ENCODE data around the gene ODAD4.

ODAD4 gene

DNA sequence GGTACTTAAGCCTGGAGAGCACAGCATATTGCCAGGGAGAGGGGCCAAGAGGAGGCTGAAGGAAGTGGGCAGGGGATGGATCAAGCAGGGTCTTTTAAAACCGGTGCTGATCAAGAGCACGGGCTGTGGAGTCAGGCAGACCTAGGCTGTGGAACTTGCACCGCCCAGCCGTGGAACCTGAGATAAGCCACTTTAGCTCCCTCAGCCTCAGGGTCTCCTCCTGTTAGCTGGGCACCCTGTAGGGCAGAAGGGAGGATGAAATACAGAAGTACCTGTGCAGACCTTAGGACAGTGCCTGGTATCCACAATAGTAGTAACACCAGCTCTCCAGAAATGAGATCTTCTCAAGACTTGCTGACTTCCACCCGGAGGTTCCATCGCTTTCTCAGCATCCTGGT is 9.3 kb downstream of the ODAD4 start:
- Histone ChIP-seq H3K36me3 (ENCODE audit: control insufficient read depth, insufficient read depth, low read length) (no peaks in the 10 kb centered on the region), H3K4me3 (ENCODE audit: low read depth, low read length) (no peak overlapping the region), H3K79me2 (no peaks in the 10 kb centered on the region), H3K4me2 (ENCODE audit: low read length) (no peak overlapping the region), H3K9me3 (ENCODE audit: control insufficient read depth, low read length) (no peaks in the 10 kb centered on the region), H3K27me3 (ENCODE audit: control insufficient read depth, insufficient read depth, low read length) (no peaks in the 10 kb centered on the region), H3K9ac (no peak overlapping the region), H3K4me1 (no peaks in the 10 kb centered on the region), H2AFZ (no peak overlapping the region), H3K27ac (no peak overlapping the region)
- TF ChIP-seq, protein P1, sequence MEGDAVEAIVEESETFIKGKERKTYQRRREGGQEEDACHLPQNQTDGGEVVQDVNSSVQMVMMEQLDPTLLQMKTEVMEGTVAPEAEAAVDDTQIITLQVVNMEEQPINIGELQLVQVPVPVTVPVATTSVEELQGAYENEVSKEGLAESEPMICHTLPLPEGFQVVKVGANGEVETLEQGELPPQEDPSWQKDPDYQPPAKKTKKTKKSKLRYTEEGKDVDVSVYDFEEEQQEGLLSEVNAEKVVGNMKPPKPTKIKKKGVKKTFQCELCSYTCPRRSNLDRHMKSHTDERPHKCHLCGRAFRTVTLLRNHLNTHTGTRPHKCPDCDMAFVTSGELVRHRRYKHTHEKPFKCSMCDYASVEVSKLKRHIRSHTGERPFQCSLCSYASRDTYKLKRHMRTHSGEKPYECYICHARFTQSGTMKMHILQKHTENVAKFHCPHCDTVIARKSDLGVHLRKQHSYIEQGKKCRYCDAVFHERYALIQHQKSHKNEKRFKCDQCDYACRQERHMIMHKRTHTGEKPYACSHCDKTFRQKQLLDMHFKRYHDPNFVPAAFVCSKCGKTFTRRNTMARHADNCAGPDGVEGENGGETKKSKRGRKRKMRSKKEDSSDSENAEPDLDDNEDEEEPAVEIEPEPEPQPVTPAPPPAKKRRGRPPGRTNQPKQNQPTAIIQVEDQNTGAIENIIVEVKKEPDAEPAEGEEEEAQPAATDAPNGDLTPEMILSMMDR (IDR thresholded peaks at IDR 0.05): no peak

DNA sequence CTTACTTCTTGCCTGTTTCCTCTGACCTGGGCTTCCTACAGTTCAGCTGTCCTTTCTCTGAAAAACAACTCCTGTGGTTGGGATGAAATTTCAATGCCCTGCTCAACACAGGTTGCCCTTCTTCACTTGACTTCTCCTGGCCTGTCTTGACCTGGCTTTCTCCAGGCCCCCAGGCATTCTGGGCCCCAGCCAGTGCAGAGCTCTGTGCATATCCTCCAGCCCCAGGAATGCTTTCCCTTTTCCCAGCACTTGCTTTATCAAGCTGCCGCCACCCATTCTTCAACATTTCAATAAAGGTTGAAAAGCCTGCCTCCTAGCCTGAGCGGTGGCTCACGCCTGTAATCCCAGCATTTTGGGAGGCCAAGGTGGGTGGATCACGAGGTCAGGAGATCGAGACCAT is 10.8 kb downstream of the ODAD4 start:
- H3K9me3 ChIP-seq (ENCODE audit: control insufficient read depth, low read length): no peaks in the 10 kb centered on the region
- no peaks in the 10 kb centered on the region for H3K27me3 ChIP-seq (ENCODE audit: control insufficient read depth, insufficient read depth, low read length)
- no peak overlapping the region for H3K4me2 ChIP-seq (ENCODE audit: low read length)
- no peak overlapping the region for H3K4me3 ChIP-seq (ENCODE audit: low read depth, low read length)
- TF ChIP-seq, protein P1 (IDR thresholded peaks at IDR 0.05): no peak
- H3K27ac ChIP-seq: no peak overlapping the region
- H3K79me2 ChIP-seq: no peaks in the 10 kb centered on the region
- H3K4me1 ChIP-seq: no peaks in the 10 kb centered on the region
- H2AFZ ChIP-seq: no peak overlapping the region
- no peak overlapping the region for H3K9ac ChIP-seq
- no peaks in the 10 kb centered on the region for H3K36me3 ChIP-seq (ENCODE audit: control insufficient read depth, insufficient read depth, low read length)

- TF ChIP-seq, protein P1 (IDR thresholded peaks at IDR 0.05): no peak
- Histone ChIP-seq H3K27ac (no peak overlapping the region), H2AFZ (no peak overlapping the region), H3K9ac (no peak overlapping the region), H3K4me1 (no peaks in the 10 kb centered on the region), H3K9me3 (ENCODE audit: control insufficient read depth, low read length) (no peaks in the 10 kb centered on the region), H3K79me2 (no peaks in the 10 kb centered on the region), H3K36me3 (ENCODE audit: control insufficient read depth, insufficient read depth, low read length) (no peaks in the 10 kb centered on the region), H3K4me2 (ENCODE audit: low read length) (no peak overlapping the region), H3K27me3 (ENCODE audit: control insufficient read depth, insufficient read depth, low read length) (no peaks in the 10 kb centered on the region), H3K4me3 (ENCODE audit: low read depth, low read length) (no peak overlapping the region)
Observed at GRCh38 chr17:41942626-41943373, 12.4 kb downstream of the ODAD4 start.

DNA sequence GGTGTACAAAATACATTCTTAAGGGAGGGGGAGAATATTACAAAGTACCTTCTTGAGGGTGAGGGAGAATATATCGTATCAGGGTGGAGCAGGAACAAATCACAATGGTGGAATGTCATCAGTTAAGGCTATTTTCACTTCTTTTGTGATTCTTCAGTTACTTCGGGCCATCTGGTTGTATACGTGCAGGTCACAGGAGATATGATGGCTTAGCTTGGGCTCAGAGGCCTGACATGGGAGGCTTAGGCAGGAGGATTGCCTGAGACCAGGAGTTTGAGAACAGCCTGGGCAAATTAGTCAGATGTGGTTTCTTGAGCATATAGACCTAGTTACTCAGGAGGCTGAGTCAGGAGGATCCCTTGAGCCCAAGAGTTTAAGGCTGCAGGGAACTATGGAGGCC is 13.1 kb downstream of the ODAD4 start:
- Histone ChIP-seq H3K4me1 (no peaks in the 10 kb centered on the region), H3K27ac (no peak overlapping the region), H3K79me2 (no peaks in the 10 kb centered on the region), H3K4me2 (ENCODE audit: low read length) (no peak overlapping the region), H3K27me3 (ENCODE audit: control insufficient read depth, insufficient read depth, low read length) (no peaks in the 10 kb centered on the region), H3K4me3 (ENCODE audit: low read depth, low read length) (no peak overlapping the region), H3K9me3 (ENCODE audit: control insufficient read depth, low read length) (no peaks in the 10 kb centered on the region), H2AFZ (no peak overlapping the region), H3K36me3 (ENCODE audit: control insufficient read depth, insufficient read depth, low read length) (no peaks in the 10 kb centered on the region), H3K9ac (no peak overlapping the region)
- TF ChIP-seq, protein P1 (IDR thresholded peaks at IDR 0.05): no peak

GRCh38 chr17:41944943-41945342 is 14.5 kb downstream of the ODAD4 start:
- Histone ChIP-seq H3K27ac (no peak overlapping the region), H3K79me2 (no peaks in the 10 kb centered on the region), H2AFZ (no peak overlapping the region), H3K4me2 (ENCODE audit: low read length) (no peak overlapping the region), H3K4me1 (no peaks in the 10 kb centered on the region), H3K27me3 (ENCODE audit: control insufficient read depth, insufficient read depth, low read length) (no peaks in the 10 kb centered on the region), H3K9ac (no peak overlapping the region), H3K9me3 (ENCODE audit: control insufficient read depth, low read length) (no peaks in the 10 kb centered on the region), H3K4me3 (ENCODE audit: low read depth, low read length) (no peak overlapping the region), H3K36me3 (ENCODE audit: control insufficient read depth, insufficient read depth, low read length) (no peaks in the 10 kb centered on the region)
- TF ChIP-seq, protein P1 (IDR thresholded peaks at IDR 0.05): no peak

Measured in parathyroid adenoma (tissue), 2 donors.